ENCODE data around the gene GNAS-AS1.

Gene GNAS-AS1

GRCh38 chr20:58884966-58885365, 34.3 kb upstream of the GNAS-AS1 start:
- DNase-seq, result no peak

GRCh38 chr20:58883241-58883691, 32.6 kb upstream of the GNAS-AS1 start:
- no peak for DNase-seq

GRCh38 chr20:58882704-58883089, 32.0 kb upstream of the GNAS-AS1 start:
- DNase-seq, result no peak

- peak; percentile 46 for DNase-seq
Observed at GRCh38 chr20:58880994-58881752, 30.5 kb upstream of the GNAS-AS1 start.

DNA sequence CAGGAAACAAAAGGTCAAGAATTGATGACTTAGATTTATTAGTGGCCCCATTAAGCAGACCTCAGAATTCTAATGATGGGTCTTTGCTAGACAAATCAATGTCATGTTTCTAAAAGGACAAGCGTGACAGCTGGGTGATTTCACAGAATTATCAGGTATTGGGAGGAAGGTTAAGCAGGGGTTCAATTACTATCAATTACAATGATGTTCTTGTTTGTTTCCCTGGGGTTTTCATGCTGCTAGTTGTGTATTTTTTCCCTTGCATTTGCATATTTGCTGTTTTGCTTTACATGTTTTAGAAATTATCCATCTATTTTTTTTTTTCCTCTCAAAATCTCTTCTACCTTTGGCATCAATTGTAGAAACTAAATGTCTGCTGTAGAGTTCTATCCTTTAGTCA, 29.7 kb upstream of the GNAS-AS1 start:
- DNase-seq, result no peak

DNA sequence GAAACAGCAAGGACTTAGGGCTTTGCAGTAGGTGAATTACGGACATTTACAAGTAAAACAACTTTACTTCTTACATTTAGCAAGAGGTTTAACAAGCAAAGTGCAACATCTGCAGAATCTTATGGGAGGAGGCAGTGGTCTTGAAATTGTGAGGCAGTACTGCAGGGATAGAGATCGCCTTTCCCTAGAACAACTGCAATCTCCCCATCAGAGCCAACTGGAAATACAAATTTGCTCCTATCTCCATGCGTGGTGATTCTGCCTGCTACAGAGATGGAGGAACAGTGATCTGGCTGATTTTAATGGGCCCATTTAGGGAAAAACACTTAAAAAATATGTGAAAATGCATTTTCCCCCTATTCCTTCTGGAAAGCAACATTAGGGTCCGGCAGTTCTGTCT, 27.7 kb upstream of the GNAS-AS1 start:
- no peak for DNase-seq

DNA sequence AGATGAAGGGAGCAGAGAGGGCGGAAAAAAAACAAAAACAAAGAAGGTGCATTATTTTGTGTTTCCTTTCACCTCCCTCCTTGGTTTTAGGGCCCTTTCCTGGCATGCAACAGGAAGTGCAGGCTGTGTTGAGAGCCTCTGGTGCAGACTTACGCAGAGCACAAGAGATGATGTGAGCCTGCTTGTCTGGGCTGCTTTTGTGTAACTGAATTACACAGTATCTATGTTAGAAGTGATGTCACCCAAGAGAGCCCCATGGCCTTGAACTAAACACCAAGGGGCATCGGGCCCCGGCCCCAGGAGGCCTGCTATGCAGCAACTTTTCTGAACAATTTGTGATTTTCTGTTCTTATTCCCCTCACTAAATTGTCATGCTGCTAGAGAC, 27.3 kb upstream of the GNAS-AS1 start:
- DNase-seq, result no peak

DNA sequence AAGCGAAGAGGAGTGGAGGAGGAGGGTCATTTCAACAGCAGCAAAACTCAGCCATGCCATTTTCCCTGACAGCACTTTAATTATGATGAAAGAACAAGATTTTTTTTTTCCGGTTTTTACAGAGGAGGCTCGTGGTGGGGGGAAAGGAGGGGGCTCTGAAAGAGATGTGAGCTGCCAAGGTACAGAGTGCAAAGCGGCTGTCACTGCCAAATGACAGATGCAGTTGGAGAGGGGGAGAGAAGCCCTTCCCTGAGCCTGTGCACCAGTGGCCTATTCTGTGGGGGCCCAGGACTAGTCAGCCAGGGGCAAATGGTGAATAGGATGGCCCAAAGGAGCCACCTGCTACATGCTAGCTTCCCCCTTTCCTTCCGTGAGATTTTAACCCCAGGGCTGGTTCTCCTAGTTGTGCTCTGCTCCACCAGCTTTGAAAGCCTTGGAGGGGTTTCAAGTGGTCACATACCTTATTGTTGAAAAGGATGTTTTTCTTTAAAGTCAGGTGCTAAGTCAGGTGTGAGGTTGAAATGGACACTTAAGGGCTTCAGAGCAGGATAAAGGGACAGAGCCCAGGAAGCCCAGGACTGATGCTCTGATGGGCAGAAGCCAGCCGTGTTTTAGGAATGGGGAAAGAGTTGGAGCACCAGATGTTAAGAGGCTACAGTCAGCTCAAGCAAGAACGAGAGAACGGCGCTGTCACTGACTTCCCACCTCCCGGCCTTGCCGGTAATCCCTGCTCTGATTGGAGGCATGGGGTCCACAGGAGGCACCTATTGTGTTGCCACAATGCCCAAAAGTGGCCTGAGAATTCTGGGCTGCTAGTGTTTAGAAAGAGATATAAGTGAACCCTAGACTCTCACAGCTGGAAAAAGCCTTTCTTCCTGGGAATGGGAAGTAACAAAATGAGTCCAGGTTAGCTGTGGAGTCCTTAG, 26.6 kb upstream of the GNAS-AS1 start:
- DNase-seq, result no peak

DNA sequence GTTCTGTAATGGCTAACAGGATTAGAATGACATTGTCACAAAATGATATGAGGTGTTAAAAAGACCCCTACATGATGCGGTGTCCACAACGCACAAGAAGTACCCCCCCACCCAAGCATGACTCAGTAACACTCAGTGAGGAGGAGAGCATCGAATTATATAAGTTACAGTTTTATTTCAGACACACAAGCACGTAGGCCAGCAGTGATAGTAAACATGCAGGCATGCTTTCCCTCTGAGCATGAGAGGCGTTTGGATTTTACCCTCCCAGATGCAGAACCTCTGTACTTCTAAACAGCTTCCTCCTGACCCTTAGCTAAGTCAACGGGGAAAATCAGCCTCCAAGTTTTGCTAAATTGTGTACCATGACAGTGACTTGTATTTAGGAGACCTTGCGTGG, 25.7 kb upstream of the GNAS-AS1 start:
- DNase-seq, result no peak

DNA sequence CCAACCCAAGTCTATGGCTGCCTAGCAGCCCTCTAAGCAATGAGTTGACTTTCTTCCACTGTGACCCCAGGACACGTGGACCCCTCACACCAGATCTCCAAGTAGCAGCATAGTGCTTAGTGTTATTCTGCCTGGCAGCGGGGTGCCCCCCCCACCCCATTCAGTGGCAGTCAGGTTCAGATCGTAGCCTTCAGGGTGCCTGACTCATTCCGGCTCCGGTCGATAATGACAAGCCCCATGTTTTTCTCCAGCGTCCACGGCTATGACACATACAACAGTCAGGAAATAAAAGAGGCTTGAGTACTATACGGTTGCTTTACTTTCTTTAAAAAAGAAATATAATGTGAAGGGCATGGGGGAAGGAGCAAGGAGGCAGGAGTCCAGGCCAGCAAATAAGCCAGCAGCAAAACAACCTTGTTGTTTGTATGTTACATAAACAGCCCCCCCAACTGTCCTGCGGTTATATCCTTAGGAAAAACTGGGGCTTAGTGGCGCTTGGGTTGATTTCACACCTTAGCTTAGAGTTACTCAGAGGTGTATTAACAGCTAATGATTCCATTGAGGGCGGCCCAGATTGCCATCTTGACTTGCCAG, 24.9 kb upstream of the GNAS-AS1 start:
- no peak for DNase-seq

DNA sequence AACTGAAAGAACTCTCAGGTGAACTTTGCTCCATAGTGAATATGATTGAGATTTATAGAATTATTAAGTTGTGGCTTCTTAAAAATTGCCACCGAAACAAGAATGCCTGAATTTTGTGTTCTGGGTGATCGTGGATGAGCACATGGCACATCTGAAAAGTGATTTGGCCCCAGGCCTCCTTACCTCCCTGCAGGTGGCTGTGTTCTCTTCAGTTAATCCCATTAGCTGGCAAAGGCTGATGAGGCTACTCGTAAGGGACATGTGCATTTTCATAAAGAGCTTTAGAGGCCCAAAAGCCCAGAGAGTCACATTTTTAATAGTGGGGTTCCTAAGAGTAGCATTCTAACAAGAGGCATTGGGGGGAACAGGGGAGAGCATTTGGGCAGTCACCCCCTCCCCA, 24.4 kb upstream of the GNAS-AS1 start:
- DNase-seq, result no peak

DNA sequence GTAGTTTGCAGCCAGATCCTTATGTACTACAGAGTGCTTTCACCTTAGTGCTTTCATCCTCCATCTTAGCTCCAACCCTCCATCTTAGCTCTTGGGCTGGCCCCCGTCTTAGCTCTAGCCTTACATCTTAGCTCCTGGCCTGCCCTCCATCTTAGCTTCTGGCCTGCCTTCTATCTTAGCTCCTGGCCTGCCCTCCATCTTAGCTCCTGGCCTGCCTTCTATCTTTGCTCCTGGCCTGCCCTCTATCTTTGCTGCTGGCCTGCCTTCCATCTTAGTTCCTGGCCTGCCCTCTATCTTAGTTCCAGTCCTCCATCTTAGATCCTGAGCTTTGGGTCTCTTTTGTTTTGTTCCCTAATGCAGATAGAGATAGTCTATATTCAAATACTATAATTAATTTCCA, 23.8 kb upstream of the GNAS-AS1 start:
- DNase-seq, result no peak

DNA sequence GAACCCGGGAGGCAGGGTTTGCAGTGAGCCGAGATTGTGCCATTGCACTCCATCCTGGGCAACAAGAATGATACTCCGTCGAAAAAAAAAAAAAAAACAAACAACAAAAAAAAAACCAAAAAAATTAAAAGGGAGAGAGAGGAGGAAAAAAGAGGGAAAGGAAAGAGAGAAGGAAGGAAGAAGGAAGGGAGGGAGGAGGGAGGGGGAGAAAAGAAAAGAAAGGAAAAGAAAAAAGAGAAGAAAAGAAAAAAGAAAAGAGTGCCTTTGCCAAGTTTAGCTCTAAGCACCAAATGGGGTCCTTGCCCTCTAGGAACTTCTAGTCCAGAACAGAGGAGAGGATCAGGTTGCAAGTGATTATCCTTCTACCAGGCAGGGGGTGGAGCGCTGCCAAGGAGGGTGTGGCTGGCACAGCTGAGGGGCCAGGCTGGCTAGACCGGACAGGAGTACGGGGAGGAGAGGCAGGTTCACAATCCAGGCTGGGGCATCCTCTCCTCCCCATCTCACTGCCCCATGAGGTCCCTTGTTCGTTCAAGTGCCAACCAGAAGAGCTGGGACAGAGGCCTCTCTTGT, 20.9 kb upstream of the GNAS-AS1 start:
- DNase-seq, result no peak

GRCh38 chr20:58870293-58871014, 19.8 kb upstream of the GNAS-AS1 start:
- peak; percentile 71 for DNase-seq

GRCh38 chr20:58869662-58870227, 19.0 kb upstream of the GNAS-AS1 start:
- no peak for DNase-seq

- DNase-seq, result no peak
Observed at GRCh38 chr20:58868795-58869194, 18.1 kb upstream of the GNAS-AS1 start.

DNA sequence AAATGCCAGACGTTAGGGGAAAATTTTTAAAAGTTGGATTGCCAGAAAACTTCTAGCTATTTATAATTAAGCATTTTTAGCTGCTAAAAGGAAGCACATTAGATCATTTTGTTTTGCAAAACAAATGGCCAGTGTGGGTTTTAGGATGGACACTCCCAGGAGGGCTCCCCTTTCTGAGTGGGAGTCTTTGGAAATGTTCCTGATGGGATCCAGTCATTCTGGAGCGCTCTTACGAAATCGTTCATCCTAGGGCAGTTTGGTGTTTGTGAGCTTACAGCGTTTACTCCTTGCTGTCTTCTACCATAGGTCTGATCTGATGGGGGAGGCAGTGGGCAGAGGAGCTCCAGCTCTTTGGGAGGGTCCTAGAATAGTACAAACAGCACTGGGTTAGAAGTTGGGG, 16.5 kb upstream of the GNAS-AS1 start:
- DNase-seq, result no peak

GRCh38 chr20:58865843-58866242, 15.1 kb upstream of the GNAS-AS1 start:
- DNase-seq, result no peak

GRCh38 chr20:58864346-58864745, 13.6 kb upstream of the GNAS-AS1 start:
- DNase-seq, result no peak

DNA sequence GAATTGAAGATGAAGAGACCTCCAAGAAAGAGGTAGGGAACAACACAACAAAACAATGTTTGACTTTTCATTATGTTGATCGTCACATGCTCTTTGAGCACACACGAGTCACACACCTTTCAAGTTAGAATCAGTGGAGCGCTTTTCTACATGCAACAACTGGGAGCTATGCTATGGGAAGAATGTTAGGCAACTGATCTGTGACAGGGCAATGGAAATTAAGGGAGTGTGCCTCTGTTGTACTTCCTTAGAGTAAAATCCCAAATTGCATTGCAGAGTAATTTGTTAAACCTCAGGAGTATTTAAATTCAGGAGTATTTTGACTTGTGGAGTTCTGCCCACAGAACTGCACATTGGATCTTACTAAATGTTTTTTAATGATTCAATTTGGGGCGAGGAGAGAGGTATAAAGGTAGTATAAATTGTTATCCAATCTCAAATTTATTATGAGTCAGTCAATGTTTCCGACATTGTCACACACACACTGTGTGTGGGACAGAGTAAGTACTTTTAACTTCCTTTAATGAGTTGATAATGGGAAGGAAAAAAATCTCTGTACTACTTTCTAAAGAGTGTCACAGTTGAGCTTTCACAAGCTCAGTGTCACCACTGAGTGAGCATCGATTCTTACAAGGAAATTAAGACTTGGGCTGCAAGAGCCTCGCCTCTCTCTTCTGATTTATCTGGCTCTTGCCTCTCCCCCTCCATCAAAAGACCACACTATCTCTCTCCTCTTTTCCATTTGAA, 12.5 kb upstream of the GNAS-AS1 start:
- DNase-seq, result no peak
